NCI-H1092 treated with DMSO at 0.1 percent for 48 hours (cell line): ENCODE data around the gene CHRNE.

Source experiments
- DNase-seq: peaks from one replicate; lab custom pipeline; 2025; lab: John Stamatoyannopoulos, UW

The CHRNE gene

GRCh38 chr17:4854111-4854681 lies 48.7 kb downstream of the CHRNE start:
- DNase-seq, result no peak

GRCh38 chr17:4853208-4853671 lies 49.7 kb downstream of the CHRNE start:
- no peak for DNase-seq

- no peak for DNase-seq
These were observed 50.2 kb downstream of the CHRNE start for GRCh38 chr17:4852567-4853207.

GRCh38 chr17:4851084-4851483 lies 51.8 kb downstream of the CHRNE start:
- no peak for DNase-seq

- DNase-seq, result no peak
These were observed 52.7 kb downstream of the CHRNE start for GRCh38 chr17:4850246-4850645.

GRCh38 chr17:4849011-4849536 lies 53.8 kb downstream of the CHRNE start:
- no peak for DNase-seq
